Epithelial cell of proximal tubule (primary cell): ENCODE data around the gene RTEL1. TPM values are rescaled to one million over a fixed set of nuclear protein-coding genes. Genes with fewer than 3 reads are reported as not detected.

Experiments
- DNase-seq: peaks from one replicate; pipeline ENCODE4 v3.0.0-alpha.2; 2011; ENCODE audit warnings: low read depth
- H3K4me3 ChIP-seq: 2 replicates; pipeline ENCODE4 v1.5.1; 2011; ENCODE audit warnings: low read depth, mild to moderate bottlenecking, low read length
- CTCF ChIP-seq: conservative IDR thresholded peaks from 2 replicates; pipeline ENCODE4 v1.5.1; 2012; ENCODE audit warnings: low read depth, mild to moderate bottlenecking, low read length
- total RNA-seq: library from RNA; depleted of rRNA; stranded (reverse); fragments of >200 nt; gene quantifications from 2 replicates; pipeline ENCODE4 v1.2.3, GENCODE V29; 2015

The RTEL1 gene
- total RNA-seq, 1 donor from 2014 or later: 26.5 TPM

GRCh38 chr20:63690898-63691710 is 33.0 kb downstream of the RTEL1 start:
- no peak for DNase-seq
- no peak for TF ChIP-seq CTCF
- H3K4me3 ChIP-seq: no peak overlapping the region

DNA sequence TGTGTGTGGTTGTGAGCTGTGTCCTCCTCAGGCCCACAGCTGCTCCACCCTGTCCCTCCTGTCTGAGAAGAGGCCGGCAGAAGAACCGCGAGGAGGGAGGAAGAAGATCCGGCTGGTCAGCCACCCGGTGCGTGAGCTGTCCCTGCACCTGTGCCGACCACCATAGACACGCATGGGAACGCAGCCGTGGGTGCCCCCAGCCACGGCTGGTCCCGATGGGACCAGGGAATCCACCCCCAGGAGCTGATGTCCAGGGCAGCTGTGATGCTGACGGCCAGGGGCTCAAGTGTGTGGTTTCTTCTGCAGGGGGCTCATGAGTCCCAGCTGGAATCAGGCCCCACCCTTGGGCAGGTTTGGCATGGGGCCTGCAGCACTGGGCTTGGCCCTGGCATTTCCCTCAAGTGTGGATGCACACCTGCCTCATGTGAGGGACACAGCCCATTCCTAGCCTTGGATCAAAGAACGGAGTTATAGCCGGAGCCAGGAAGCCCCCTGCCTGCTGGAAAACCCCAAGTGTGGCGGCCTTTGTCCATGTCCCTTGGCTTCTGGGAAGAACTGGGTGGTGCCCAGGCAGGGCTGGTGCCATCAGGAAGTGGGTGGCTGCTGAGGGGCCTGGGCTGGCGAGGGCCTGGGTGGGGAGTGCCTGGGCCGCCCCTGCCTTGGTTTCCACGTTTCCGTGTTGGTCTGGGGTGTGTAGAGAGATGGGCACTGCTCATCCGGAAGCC is 33.8 kb downstream of the RTEL1 start:
- DNase-seq: no peak
- no peak overlapping the region for H3K4me3 ChIP-seq
- no peak for TF ChIP-seq CTCF

DNA sequence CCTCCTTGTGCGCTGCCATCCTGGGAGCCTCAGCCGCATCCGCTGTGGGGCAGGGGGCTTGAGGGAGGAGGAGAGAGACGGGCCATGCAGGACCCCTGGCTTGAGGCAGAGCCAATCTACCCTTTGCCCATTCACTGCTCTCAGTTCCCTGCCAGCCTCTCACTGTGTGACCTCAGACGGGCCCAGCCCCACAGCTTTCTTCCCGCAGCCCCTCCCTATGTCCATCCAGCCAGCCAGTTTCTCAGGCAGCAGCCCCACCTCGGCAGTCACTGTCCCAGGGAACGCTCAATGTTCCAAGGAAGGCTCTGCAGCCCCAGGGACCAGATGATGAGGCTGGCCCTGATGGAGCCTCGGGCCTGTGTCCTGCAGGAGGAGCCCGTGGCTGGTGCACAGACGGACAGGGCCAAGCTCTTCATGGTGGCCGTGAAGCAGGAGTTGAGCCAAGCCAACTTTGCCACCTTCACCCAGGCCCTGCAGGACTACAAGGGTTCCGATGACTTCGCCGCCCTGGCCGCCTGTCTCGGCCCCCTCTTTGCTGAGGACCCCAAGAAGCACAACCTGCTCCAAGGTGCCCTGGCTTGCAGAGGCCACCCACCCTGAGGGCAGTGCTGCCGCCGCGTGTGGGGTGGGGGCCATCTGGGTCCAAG is 34.4 kb downstream of the RTEL1 start:
- no peak overlapping the region for H3K4me3 ChIP-seq
- no peak for TF ChIP-seq CTCF

GRCh38 chr20:63693083-63693732 is 35.1 kb downstream of the RTEL1 start:
- DNase-seq: no peak
- no peak for TF ChIP-seq CTCF
- H3K4me3 ChIP-seq: no peak overlapping the region

More for the DNA sequence above, 34.4 kb downstream of the RTEL1 start:
- DNase-seq: no peak

DNA sequence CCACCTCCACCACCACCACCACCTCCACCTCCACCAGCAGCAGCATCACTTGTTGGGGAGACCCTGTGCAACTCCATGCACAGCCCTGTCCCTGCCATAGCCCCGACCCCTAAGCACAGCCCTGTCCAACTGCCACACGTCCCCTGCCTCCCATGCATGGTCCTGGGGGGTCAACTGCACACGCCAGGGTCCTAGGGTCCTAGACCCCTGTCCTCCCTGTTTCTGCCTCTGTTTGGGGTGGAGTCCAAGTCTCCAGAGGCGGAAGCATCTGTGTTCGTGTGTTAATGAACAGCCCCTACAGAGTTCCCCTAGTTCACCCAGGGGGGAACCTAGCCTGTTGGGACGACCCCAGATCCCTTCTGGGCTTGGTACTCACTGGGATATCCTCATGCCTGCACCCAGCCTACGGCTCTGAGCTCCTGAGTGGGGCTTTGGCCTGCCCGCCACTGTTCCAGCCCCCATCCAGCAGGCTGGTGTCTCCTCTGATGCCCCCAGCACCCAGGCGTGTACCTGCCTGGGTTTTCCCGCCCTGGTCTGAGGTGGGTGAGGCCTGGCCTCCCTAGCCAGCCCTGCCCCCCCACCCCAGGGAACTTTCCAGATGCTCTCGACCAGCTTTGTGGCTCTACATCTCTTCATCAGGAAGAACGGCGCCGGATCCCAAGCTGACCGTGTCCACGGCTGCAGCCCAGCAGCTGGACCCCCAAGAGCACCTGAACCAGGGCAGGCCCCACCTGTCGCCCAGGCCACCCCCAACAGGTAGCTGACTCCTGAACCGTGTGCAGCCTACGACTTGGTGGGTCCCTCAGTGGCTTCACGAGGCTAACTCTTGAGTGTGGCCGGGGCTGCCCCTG is 35.8 kb downstream of the RTEL1 start:
- no peak for TF ChIP-seq CTCF
- DNase-seq: no peak
- no peak overlapping the region for H3K4me3 ChIP-seq
